GM12872 (cell line): ENCODE data around the gene AMBRA1.

ENCODE experiments used
- CTCF ChIP-seq: IDR thresholded peaks from 3 replicates; pipeline ENCODE4 v1.5.1; 2011; ENCODE audit warnings: low read depth, mild to moderate bottlenecking, low read length, moderate library complexity; ENCODE audit not compliant: insufficient read depth

AMBRA1 gene

GRCh38 chr11:46410021-46410420, 183.8 kb downstream of the AMBRA1 start:
- TF ChIP-seq CTCF = no peak

GRCh38 chr11:46408407-46408986, 185.3 kb downstream of the AMBRA1 start:
- no peak for TF ChIP-seq CTCF

GRCh38 chr11:46407635-46408034, 186.2 kb downstream of the AMBRA1 start:
- no peak for TF ChIP-seq CTCF

- no peak for TF ChIP-seq CTCF
These were observed 189.3 kb downstream of the AMBRA1 start for GRCh38 chr11:46404476-46405017.

GRCh38 chr11:46402957-46403902, 190.6 kb downstream of the AMBRA1 start:
- TF ChIP-seq CTCF = no peak

- no peak for TF ChIP-seq CTCF
These were observed 196.3 kb downstream of the AMBRA1 start for GRCh38 chr11:46397526-46397925.

GRCh38 chr11:46393759-46394158, 200.1 kb downstream of the AMBRA1 start:
- no peak for TF ChIP-seq CTCF
